Measurements from ENCODE around the gene TMX4. TPM values are rescaled to one million over a fixed set of nuclear protein-coding genes. Genes with fewer than 3 reads are reported as not detected.

Gene TMX4
- total RNA-seq, 1 experiment from 2014 or later: 6.2 TPM

GRCh38 chr20:8021541-8022269 lies 2.1 kb upstream of the TMX4 start:
- in situ Hi-C loops (cut with HindIII; ENCODE audit: low pct_unique_long_range_greater_than_20kb, low sequenced_read_pairs): no loop called here
- DNase-seq (ENCODE audit: low read depth): no peak

- no peak for DNase-seq (ENCODE audit: low read depth)
- in situ Hi-C loops (cut with HindIII; ENCODE audit: low pct_unique_long_range_greater_than_20kb, low sequenced_read_pairs): no loop called here
Observed at GRCh38 chr20:8020314-8021079, 936 bp upstream of the TMX4 start.

GRCh38 chr20:8019998-8020247 lies 362 bp upstream of the TMX4 start:
- DNase-seq (ENCODE audit: low read depth): no peak
- in situ Hi-C loops (cut with HindIII; ENCODE audit: low pct_unique_long_range_greater_than_20kb, low sequenced_read_pairs): no loop called here

GRCh38 chr20:8018958-8019245 lies 659 bp downstream of the TMX4 start:
- peak; percentile 85 for DNase-seq (ENCODE audit: low read depth)
- in situ Hi-C loops (cut with HindIII; ENCODE audit: low pct_unique_long_range_greater_than_20kb, low sequenced_read_pairs): no loop called here

- no peak for DNase-seq (ENCODE audit: low read depth)
- in situ Hi-C loops (cut with HindIII; ENCODE audit: low pct_unique_long_range_greater_than_20kb, low sequenced_read_pairs): no loop called here
Observed at GRCh38 chr20:8012724-8013123, 6.8 kb downstream of the TMX4 start.

GRCh38 chr20:8008733-8009132 lies 10.8 kb downstream of the TMX4 start:
- in situ Hi-C loops (cut with HindIII; ENCODE audit: low pct_unique_long_range_greater_than_20kb, low sequenced_read_pairs): no loop called here
- no peak for DNase-seq (ENCODE audit: low read depth)

- in situ Hi-C loops (cut with HindIII; ENCODE audit: low pct_unique_long_range_greater_than_20kb, low sequenced_read_pairs): no loop called here
- DNase-seq (ENCODE audit: low read depth): no peak
Observed at GRCh38 chr20:8007490-8007889, 12.1 kb downstream of the TMX4 start.

- DNase-seq (ENCODE audit: low read depth): no peak
- in situ Hi-C loops (cut with HindIII; ENCODE audit: low pct_unique_long_range_greater_than_20kb, low sequenced_read_pairs): no loop called here
Observed at GRCh38 chr20:8005575-8006366, 13.8 kb downstream of the TMX4 start.

- DNase-seq (ENCODE audit: low read depth): no peak
- in situ Hi-C loops (cut with HindIII; ENCODE audit: low pct_unique_long_range_greater_than_20kb, low sequenced_read_pairs): no loop called here
Observed at GRCh38 chr20:8005033-8005432, 14.5 kb downstream of the TMX4 start.

- in situ Hi-C loops (cut with HindIII; ENCODE audit: low pct_unique_long_range_greater_than_20kb, low sequenced_read_pairs): no loop called here
- DNase-seq (ENCODE audit: low read depth): no peak
Observed at GRCh38 chr20:8002056-8002455, 17.5 kb downstream of the TMX4 start.

- in situ Hi-C loops (cut with HindIII; ENCODE audit: low pct_unique_long_range_greater_than_20kb, low sequenced_read_pairs): no loop called here
- DNase-seq (ENCODE audit: low read depth): no peak
Observed at GRCh38 chr20:8000796-8001195, 18.8 kb downstream of the TMX4 start.

- DNase-seq (ENCODE audit: low read depth): no peak
- in situ Hi-C loops (cut with HindIII; ENCODE audit: low pct_unique_long_range_greater_than_20kb, low sequenced_read_pairs): no loop called here
Observed at GRCh38 chr20:7996898-7997297, 22.7 kb downstream of the TMX4 start.

- in situ Hi-C loops (cut with HindIII; ENCODE audit: low pct_unique_long_range_greater_than_20kb, low sequenced_read_pairs): no loop called here
- no peak for DNase-seq (ENCODE audit: low read depth)
Observed at GRCh38 chr20:7994809-7995208, 24.8 kb downstream of the TMX4 start.

GRCh38 chr20:7993703-7994102 lies 25.9 kb downstream of the TMX4 start:
- in situ Hi-C loops (cut with HindIII; ENCODE audit: low pct_unique_long_range_greater_than_20kb, low sequenced_read_pairs): no loop called here
- no peak for DNase-seq (ENCODE audit: low read depth)

- in situ Hi-C loops (cut with HindIII; ENCODE audit: low pct_unique_long_range_greater_than_20kb, low sequenced_read_pairs): no loop called here
- no peak for DNase-seq (ENCODE audit: low read depth)
Observed at GRCh38 chr20:7993238-7993637, 26.3 kb downstream of the TMX4 start.

GRCh38 chr20:7990385-7990784 lies 29.2 kb downstream of the TMX4 start:
- in situ Hi-C loops (cut with HindIII; ENCODE audit: low pct_unique_long_range_greater_than_20kb, low sequenced_read_pairs): no loop called here
- no peak for DNase-seq (ENCODE audit: low read depth)

- no peak for DNase-seq (ENCODE audit: low read depth)
- in situ Hi-C loops (cut with HindIII; ENCODE audit: low pct_unique_long_range_greater_than_20kb, low sequenced_read_pairs): no loop called here
Observed at GRCh38 chr20:7989379-7989778, 30.2 kb downstream of the TMX4 start.

- in situ Hi-C loops (cut with HindIII; ENCODE audit: low pct_unique_long_range_greater_than_20kb, low sequenced_read_pairs): no loop called here
Observed at GRCh38 chr20:7985916-7986315, 33.6 kb downstream of the TMX4 start.

GRCh38 chr20:7984192-7984591 lies 35.4 kb downstream of the TMX4 start:
- in situ Hi-C loops (cut with HindIII; ENCODE audit: low pct_unique_long_range_greater_than_20kb, low sequenced_read_pairs): no loop called here
- no peak for DNase-seq (ENCODE audit: low read depth)

More at GRCh38 chr20:7985916-7986315, 33.6 kb downstream of the TMX4 start:
- no peak for DNase-seq (ENCODE audit: low read depth)
